GM12878 (cell line): ENCODE results near the gene NEK5. TPM values are rescaled to one million over a fixed set of nuclear protein-coding genes. Genes with fewer than 3 reads are reported as not detected.

ENCODE experiments used
- ATAC-seq: fragments of 200-7000 bp; cut with Tn5 transposase; 3 replicates; pipeline ENCODE4 v1.9.1; 2020; ENCODE audit warnings: mild to moderate bottlenecking, moderate library complexity
- BruUV-seq: library from RNA; stranded (reverse); fragments of 400-500 nt; replicated peaks from 2 replicates; lab custom pipeline; 2021; lab: Mats Ljungman, UMichigan
- CTCF ChIA-PET: fragments of 300-600 bp; sonication (Branson Sonifier 250); formaldehyde crosslinking; extraction: SDS; loops from one replicate; lab custom pipeline; 2021; ENCODE audit warnings: inconsistent platforms; lab: Yijun Ruan, JAX
- POLR2A ChIA-PET: fragments of 350-600 bp; formaldehyde crosslinking; extraction: SDS; loops from one replicate; lab custom pipeline; 2021; ENCODE audit warnings: inconsistent platforms; lab: Charles Lee
- RAD21 ChIA-PET: fragments of 300-600 bp; sonication (Branson Sonifier 250); formaldehyde crosslinking; loops from one replicate; lab custom pipeline; 2023; ENCODE audit warnings: antibody characterized with exemption; ENCODE audit not compliant: unreplicated experiment; lab: Charles Lee
- SMC1A ChIA-PET: fragments of 300-600 bp; sonication (Branson Sonifier 250); formaldehyde crosslinking; loops from one replicate; lab custom pipeline; 2023; ENCODE audit not compliant: unreplicated experiment, uncharacterized antibody; lab: Charles Lee
- DNase-seq: peaks from one replicate; pipeline ENCODE4 v3.0.0-alpha.2; 2011; ENCODE audit warnings: low read depth, low spot score
- FAIRE-seq: peaks from 3 replicates; lab custom pipeline; 2011; peaks lifted over from hg19 to GRCh38; lab: Jason Lieb, UNC
- H2AFZ ChIP-seq: 2 replicates; pipeline ENCODE4 v1.6.0; 2011; ENCODE audit warnings: low read depth, low read length, control low read depth; ENCODE audit not compliant: control insufficient read depth
- H3K27ac ChIP-seq: 2 replicates; pipeline ENCODE4 v1.5.1; 2011; ENCODE audit warnings: control low read depth; ENCODE audit not compliant: control insufficient read depth, insufficient read depth
- H3K27me3 ChIP-seq, 2 experiments: replicated peaks in 1 of 2; 2 replicates each; pipeline versions ENCODE4 v1.6.0 to v1.6.1; 2011; ENCODE audit warnings: low read length in 1 of 2; ENCODE audit not compliant: control insufficient read depth in 2 of 2, insufficient read depth in 2 of 2
- H3K36me3 ChIP-seq, 2 experiments: 2 replicates each; pipeline ENCODE4 v1.5.1; 2011; ENCODE audit warnings: low read length in 1 of 2; ENCODE audit not compliant: control insufficient read depth in 2 of 2, insufficient read depth in 2 of 2
- H3K4me1 ChIP-seq: 2 replicates; pipeline ENCODE4 v1.6.1; 2011; ENCODE audit warnings: mild to moderate bottlenecking, low read length, moderate library complexity, mixed read lengths; ENCODE audit not compliant: control insufficient read depth, insufficient read depth
- H3K4me2 ChIP-seq: 2 replicates; pipeline ENCODE4 v1.6.0; 2011; ENCODE audit warnings: control low read depth; ENCODE audit not compliant: control insufficient read depth, insufficient read depth
- H3K4me3 ChIP-seq: fragments of 200-600 bp; sonication (generic); 2 replicates; pipeline ENCODE4 v1.5.1; 2016
- H3K79me2 ChIP-seq: 2 replicates; pipeline ENCODE4 v1.6.0; 2011; ENCODE audit warnings: low read length; ENCODE audit not compliant: control insufficient read depth, insufficient read depth
- H3K9ac ChIP-seq: 2 replicates; pipeline ENCODE4 v1.8.0; 2011; ENCODE audit warnings: low read length, control low read depth, mixed read lengths; ENCODE audit not compliant: control insufficient read depth, insufficient read depth
- H3K9me3 ChIP-seq: replicated peaks from 3 replicates; pipeline ENCODE4 v1.5.1; 2011; ENCODE audit warnings: mild to moderate bottlenecking, low read length; ENCODE audit not compliant: control insufficient read depth, insufficient read depth
- H4K20me1 ChIP-seq: 2 replicates; pipeline ENCODE4 v1.6.0; 2011; ENCODE audit not compliant: control insufficient read depth, insufficient read depth
- CBX3 ChIP-seq: fragments of 200-600 bp; sonication (generic); IDR thresholded peaks from 2 replicates; pipeline ENCODE4 v1.6.1; 2016; ENCODE audit warnings: low read depth, borderline replicate concordance
- FOXM1 ChIP-seq: IDR thresholded peaks from 2 replicates; pipeline ENCODE4 v1.6.1; 2012; ENCODE audit warnings: low read depth, mild to moderate bottlenecking, inconsistent platforms, low read length, moderate library complexity
- HCFC1 ChIP-seq: fragments of 150-350 bp; IDR thresholded peaks from 2 replicates; pipeline ENCODE4 v1.6.1; 2014; ENCODE audit warnings: low read length
- HDAC2 ChIP-seq: fragments of 200-600 bp; sonication (generic); IDR thresholded peaks from 2 replicates; pipeline ENCODE4 v1.6.1; 2017
- HDAC6 ChIP-seq: fragments of 200-600 bp; sonication (generic); IDR thresholded peaks from one replicate; pipeline ENCODE4 v1.8.0; 2017; ENCODE audit warnings: antibody characterized with exemption; ENCODE audit not compliant: unreplicated experiment
- HDGF ChIP-seq: fragments of 450-650 bp; IDR thresholded peaks from 2 replicates; pipeline ENCODE4 v1.6.1; 2016; ENCODE audit warnings: antibody characterized with exemption
- IKZF2 ChIP-seq, 2 experiments: fragments of 450-650 bp; IDR thresholded peaks; 2 replicates each; pipeline ENCODE4 v1.6.1; 2017; ENCODE audit warnings: mild to moderate bottlenecking in 2 of 2, moderate library complexity in 2 of 2
- IRF3 ChIP-seq: fragments of 450-650 bp; IDR thresholded peaks from 2 replicates; pipeline ENCODE4 v1.6.1; 2014; ENCODE audit warnings: mild to moderate bottlenecking
- KDM1A ChIP-seq: fragments of 200-600 bp; sonication (generic); IDR thresholded peaks from 2 replicates; pipeline ENCODE4 v1.6.1; 2016; ENCODE audit warnings: borderline replicate concordance
- TBL1XR1 ChIP-seq: IDR thresholded peaks from 2 replicates; pipeline ENCODE4 v1.6.1; 2012; ENCODE audit warnings: low read depth, low read length, improper control_type of control experiment
- USF1 ChIP-seq: IDR thresholded peaks from 2 replicates; pipeline ENCODE4 v1.6.1; 2011; ENCODE audit warnings: borderline replicate concordance, low read depth, mild to moderate bottlenecking, moderate library complexity, mixed read lengths, low read length; ENCODE audit not compliant: insufficient read depth; ENCODE audit errors: extremely low read length
- ZBED1 ChIP-seq: IDR thresholded peaks from 2 replicates; pipeline ENCODE4 v1.6.1; 2016; ENCODE audit warnings: borderline replicate concordance
- ZNF217 ChIP-seq: fragments of 450-650 bp; IDR thresholded peaks from 2 replicates; pipeline ENCODE4 v1.6.1; 2017; ENCODE audit warnings: antibody characterized with exemption, mild to moderate bottlenecking
- ZSCAN29 ChIP-seq: fragments of 450-650 bp; IDR thresholded peaks from 2 replicates; pipeline ENCODE4 v1.6.1; 2017; ENCODE audit warnings: mild to moderate bottlenecking, moderate library complexity
- WGBS: methylation state at CpG from one replicate; pipeline ENCODE4 v1.1.6; 2016; ENCODE audit warnings: low lambda C conversion rate; ENCODE audit not compliant: insufficient replicate concordance, insufficient coverage; ENCODE audit errors: missing lambda C conversion rate; 5-methylcytosine and 5-hydroxymethylcytosine counted together
- in situ Hi-C: fragments of 300-500 bp; cut with MboI; formaldehyde crosslinking; loops from 9 replicates; pipeline ENCODE4 v1.14.3; 2018; ENCODE audit warnings: mixed read lengths
- intact Hi-C: fragments of 100-400 bp; cut with micrococcal nuclease; formaldehyde crosslinking; loops from one replicate; pipeline ENCODE4 v1.14.2; 2022; ENCODE audit not compliant: unreplicated experiment
- polyA plus RNA-seq, 11 experiments: library from polyadenylated mRNA; depleted of rRNA in 4 of 11; unstranded in 6 of 11; stranded (reverse) in 5 of 11; fragments of >200 nt; fragmentation: Nextera tagmentation in 4 of 11; fragmentation: Illumina TruSeq in 1 of 11; extraction: Ambion mirVana in 4 of 11; extraction: Trizol in 1 of 11; gene quantifications; 1 replicate in 1 of 11; 2 replicates in 10 of 11; pipeline versions ENCODE4 v1.2.1 to v1.2.3, GENCODE V29; 2011 to 2016; ENCODE audit warnings: inconsistent platforms in 2 of 11, missing spikeins in 2 of 11, low read depth in 1 of 11
- total RNA-seq, 4 experiments: library from RNA; depleted of rRNA in 3 of 4; stranded (reverse); fragments of >200 nt in 3 of 4; fragmentation: Illumina TruSeq in 1 of 4; extraction: Trizol in 1 of 4; gene quantifications; 2 replicates each; pipeline versions ENCODE4 v1.2.1 to v1.2.3, GENCODE V29; 2013 to 2021

Gene NEK5
- total and polyA plus RNA-seq, 10 of the 15 experiments (the other 5 are each of a cell fraction or from before 2014, with no cell fraction given): 0.04 to 0.32 (median 0.20) TPM; not detected in 6

- in situ Hi-C loops: no loop called here
Measured at GRCh38 chr13:52096748-52097147, 32.1 kb downstream of the NEK5 start.

More at GRCh38 chr13:52096748-52097147, 32.1 kb downstream of the NEK5 start:
- intact Hi-C loops: no loop called here
- ATAC-seq (no peak), FAIRE-seq (no peak), DNase-seq (no peak)
- Histone ChIP-seq H3K27ac (no peak overlapping the region), H3K4me3 (no peak overlapping the region), H4K20me1 (no peaks in the 10 kb centered on the region), H3K4me1 (no peaks in the 10 kb centered on the region), H3K9ac (no peak overlapping the region), H3K9me3 (no peaks in the 10 kb centered on the region), H2AFZ (no peak overlapping the region), H3K4me2 (no peak overlapping the region), H3K79me2 (no peaks in the 10 kb centered on the region), H3K36me3 (no peaks in the 10 kb centered on the region), H3K27me3 (no peaks in the 10 kb centered on the region)
- BruUV-seq: no TSS peak
- SMC1A ChIA-PET: no interaction called here
- 2% methylated on average over 3 of the region's 3 CpGs for WGBS
- CTCF ChIA-PET: no interaction called here
- RAD21 ChIA-PET: no interaction called here
- POLR2A ChIA-PET: no interaction called here
- TF ChIP-seq HDAC2: no peak
- no peak for TF ChIP-seq FOXM1
- TF ChIP-seq ZBED1: no peak
- TF ChIP-seq IKZF2 (IDR thresholded peaks at IDR 0.05): no peak
- TF ChIP-seq TBL1XR1: no peak
- TF ChIP-seq HDAC6: no peak
- TF ChIP-seq KDM1A: no peak
- no peak for TF ChIP-seq IRF3
- no peak for TF ChIP-seq CBX3
- TF ChIP-seq ZNF217: no peak
- no peak for TF ChIP-seq HDGF
- TF ChIP-seq USF1: no peak
- no peak for TF ChIP-seq HCFC1
- no peak for TF ChIP-seq ZSCAN29
